SK-N-MC (cell line): Measurements from ENCODE around the gene PIWIL1.

Source experiments
- DNase-seq: peaks from one replicate; pipeline ENCODE4 v3.0.0-alpha.2; 2011; ENCODE audit warnings: low read depth, low spot score
- H3K27ac ChIP-seq: fragments of 200-600 bp; sonication (generic); 2 replicates; pipeline ENCODE4 v1.5.1; 2016; ENCODE audit warnings: mixed run types
- H3K36me3 ChIP-seq: fragments of 200-600 bp; sonication (generic); 2 replicates; pipeline ENCODE4 v1.6.1; 2017; ENCODE audit warnings: antibody characterized with exemption, low read length, mixed read lengths; ENCODE audit not compliant: insufficient read depth
- H3K4me3 ChIP-seq: fragments of 200-600 bp; sonication (generic); 2 replicates; pipeline ENCODE4 v1.5.1; 2016
- H3K9ac ChIP-seq: fragments of 200-600 bp; sonication (generic); 2 replicates; pipeline ENCODE4 v1.8.0; 2017; ENCODE audit warnings: mixed run types, mixed read lengths; ENCODE audit not compliant: insufficient read length
- H3K9me3 ChIP-seq: fragments of 200-600 bp; sonication (generic); 2 replicates; pipeline ENCODE4 v1.6.1; 2017; ENCODE audit warnings: low read depth, mild to moderate bottlenecking, antibody characterized with exemption, low read length, moderate library complexity, mixed read lengths
- EZH2 ChIP-seq: fragments of 200-600 bp; sonication (generic); IDR thresholded peaks from one replicate; pipeline ENCODE4 v1.6.1; 2017; ENCODE audit warnings: antibody characterized with exemption
- FOXP2 ChIP-seq: optimal IDR thresholded peaks from 2 replicates; pipeline ENCODE3; 2011; ENCODE audit warnings: mild to moderate bottlenecking, moderate library complexity; ENCODE audit not compliant: insufficient read depth; ENCODE audit errors: extremely low read length, control extremely low read depth
- POLR2AphosphoS5 ChIP-seq: IDR thresholded peaks from 2 replicates; pipeline ENCODE4 v1.6.1; 2012; ENCODE audit warnings: mild to moderate bottlenecking, low read depth, low read length, borderline replicate concordance

Gene PIWIL1

DNA sequence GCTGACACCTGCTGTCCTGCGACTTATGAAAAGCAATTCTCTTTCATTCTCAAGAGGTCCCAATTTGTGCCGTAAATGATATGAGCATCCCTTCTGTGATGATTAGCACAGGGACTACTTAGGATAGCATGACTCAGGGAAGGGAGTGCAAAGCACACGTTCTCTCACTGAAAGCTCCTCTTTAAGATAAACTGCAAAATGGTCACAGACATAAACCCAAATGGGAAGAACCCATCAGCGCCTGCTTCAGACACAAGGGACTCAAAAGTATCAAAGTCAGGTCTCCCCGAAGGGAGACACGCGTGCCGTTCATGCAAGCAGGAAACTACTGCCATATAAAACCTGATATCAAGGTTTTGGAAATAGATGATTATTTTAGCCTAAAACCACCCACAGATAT lies 33.9 kb upstream of the PIWIL1 start:
- no peak overlapping the region for H3K27ac ChIP-seq
- TF ChIP-seq POLR2AphosphoS5 (no peak), EZH2 (no peak), FOXP2 (no peak)
- no peak overlapping the region for H3K4me3 ChIP-seq
- H3K9me3 ChIP-seq = no peaks in the 10 kb centered on the region
- no peak for DNase-seq
- H3K9ac ChIP-seq = no peak overlapping the region
- H3K36me3 ChIP-seq = no peaks in the 10 kb centered on the region

DNA sequence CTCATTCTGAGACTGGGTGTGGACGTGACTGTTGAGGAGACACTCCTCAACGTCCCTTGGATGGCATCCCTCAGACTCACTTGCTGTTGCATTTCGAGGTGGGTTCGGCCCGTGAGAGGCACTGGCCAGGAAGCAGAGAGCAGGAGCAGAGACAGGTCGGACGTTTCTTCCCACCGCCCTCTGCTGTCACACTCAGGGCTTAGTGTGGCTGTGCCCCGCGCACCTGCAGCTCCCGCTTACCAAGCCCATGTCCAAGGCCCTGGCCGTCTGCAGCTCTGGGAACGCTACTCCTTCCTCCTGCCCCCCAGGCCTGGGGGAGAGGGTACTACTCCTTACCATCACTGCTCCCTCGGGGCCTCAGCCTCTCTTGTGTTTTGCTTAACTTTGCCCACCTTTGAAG lies 29.8 kb upstream of the PIWIL1 start:
- Histone ChIP-seq H3K9ac (no peak overlapping the region), H3K36me3 (no peaks in the 10 kb centered on the region), H3K27ac (no peak overlapping the region), H3K9me3 (no peaks in the 10 kb centered on the region), H3K4me3 (no peak overlapping the region)
- no peak for TF ChIP-seq POLR2AphosphoS5
- TF ChIP-seq EZH2 = no peak
- no peak for TF ChIP-seq FOXP2
- no peak for DNase-seq

DNA sequence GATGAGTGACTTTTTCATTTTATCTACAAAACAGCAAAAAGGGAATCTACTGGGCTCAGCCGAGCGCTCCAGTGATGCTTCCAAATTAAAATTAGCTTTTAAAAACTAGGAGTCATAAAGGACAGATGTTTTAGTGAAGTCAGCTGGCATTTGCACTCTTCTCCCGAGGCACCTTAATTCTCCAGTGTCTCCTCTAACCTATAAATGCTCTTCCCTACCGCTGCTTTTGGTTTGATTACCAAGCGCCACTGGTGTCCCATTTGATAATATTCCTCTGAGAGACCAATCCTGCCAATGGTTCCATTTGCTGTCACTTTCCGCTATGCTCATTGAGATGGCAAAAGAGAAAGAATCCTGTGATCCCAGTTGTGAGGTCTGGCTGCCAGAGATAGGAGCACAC lies 29.3 kb upstream of the PIWIL1 start:
- H3K36me3 ChIP-seq = no peaks in the 10 kb centered on the region
- H3K9ac ChIP-seq = no peak overlapping the region
- TF ChIP-seq EZH2 (no peak), FOXP2 (no peak), POLR2AphosphoS5 (no peak)
- H3K4me3 ChIP-seq = no peak overlapping the region
- DNase-seq = no peak
- H3K9me3 ChIP-seq = no peaks in the 10 kb centered on the region
- H3K27ac ChIP-seq = no peak overlapping the region

DNA sequence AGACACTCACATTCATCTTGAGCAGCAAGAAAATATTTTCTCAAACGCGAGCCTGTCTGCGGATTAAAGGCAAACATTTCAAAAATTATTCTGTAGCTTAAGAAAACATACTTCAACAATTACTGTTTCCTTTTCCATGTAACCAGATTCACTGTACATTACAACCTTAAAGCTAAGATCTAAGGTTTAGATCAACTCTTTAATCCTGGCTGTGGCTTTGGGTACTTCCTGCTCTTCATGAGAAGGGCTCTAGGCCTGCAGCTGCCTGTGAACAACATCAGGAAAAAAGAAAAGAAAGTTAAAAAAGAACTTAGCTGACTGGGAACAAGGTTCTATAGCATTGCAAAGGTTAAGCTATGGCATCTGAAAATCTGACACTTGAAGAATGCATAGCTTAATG lies 21.4 kb upstream of the PIWIL1 start:
- Histone ChIP-seq H3K4me3 (no peak overlapping the region), H3K9me3 (no peaks in the 10 kb centered on the region), H3K9ac (no peak overlapping the region), H3K36me3 (no peaks in the 10 kb centered on the region), H3K27ac (no peak overlapping the region)
- TF ChIP-seq FOXP2 = no peak
- no peak for TF ChIP-seq POLR2AphosphoS5
- no peak for TF ChIP-seq EZH2
- no peak for DNase-seq

DNA sequence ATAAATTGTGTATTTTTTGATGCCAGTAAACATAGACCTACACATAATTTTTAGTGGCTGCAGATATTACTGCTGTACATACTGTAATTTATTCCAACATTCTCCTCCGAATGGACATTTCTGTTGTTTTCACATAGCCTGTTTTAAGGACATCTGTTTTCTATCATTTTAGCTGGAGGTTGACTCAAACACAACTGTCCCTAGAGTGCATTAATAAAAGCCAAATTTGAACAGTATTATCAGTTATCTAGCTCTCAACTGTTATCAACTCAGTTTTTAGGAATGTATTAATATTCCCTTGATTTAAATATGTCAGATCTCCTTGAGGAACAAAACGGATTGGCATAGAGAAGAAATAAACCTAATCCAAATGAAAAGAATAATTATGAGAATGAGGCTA lies 17.2 kb upstream of the PIWIL1 start:
- no peak overlapping the region for H3K27ac ChIP-seq
- no peak overlapping the region for H3K9ac ChIP-seq
- DNase-seq = no peak
- no peak overlapping the region for H3K4me3 ChIP-seq
- H3K9me3 ChIP-seq = no peaks in the 10 kb centered on the region
- TF ChIP-seq EZH2 (no peak), POLR2AphosphoS5 (no peak), FOXP2 (no peak)
- no peaks in the 10 kb centered on the region for H3K36me3 ChIP-seq

DNA sequence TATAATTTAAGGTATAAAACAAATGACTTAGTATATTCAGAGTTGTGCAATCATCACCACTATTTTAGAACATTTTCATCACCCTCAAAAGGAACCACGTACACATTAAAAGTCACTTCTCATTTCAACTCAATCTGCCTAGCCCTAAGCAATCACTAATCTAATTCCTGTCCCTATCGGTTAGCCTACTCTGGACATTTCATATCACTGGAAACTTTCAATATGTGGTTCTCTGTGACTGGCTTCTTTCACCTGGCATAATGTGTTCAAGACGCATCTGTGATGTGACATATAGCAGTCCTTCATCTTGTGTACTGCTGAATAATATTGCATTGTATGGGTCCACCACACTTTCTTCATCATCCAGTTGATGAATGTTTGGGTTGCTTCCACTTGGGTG lies 15.4 kb upstream of the PIWIL1 start:
- Histone ChIP-seq H3K9ac (no peak overlapping the region), H3K27ac (no peak overlapping the region), H3K36me3 (no peaks in the 10 kb centered on the region), H3K4me3 (no peak overlapping the region), H3K9me3 (no peaks in the 10 kb centered on the region)
- TF ChIP-seq POLR2AphosphoS5 (no peak), FOXP2 (no peak)
- no peak for DNase-seq

DNA sequence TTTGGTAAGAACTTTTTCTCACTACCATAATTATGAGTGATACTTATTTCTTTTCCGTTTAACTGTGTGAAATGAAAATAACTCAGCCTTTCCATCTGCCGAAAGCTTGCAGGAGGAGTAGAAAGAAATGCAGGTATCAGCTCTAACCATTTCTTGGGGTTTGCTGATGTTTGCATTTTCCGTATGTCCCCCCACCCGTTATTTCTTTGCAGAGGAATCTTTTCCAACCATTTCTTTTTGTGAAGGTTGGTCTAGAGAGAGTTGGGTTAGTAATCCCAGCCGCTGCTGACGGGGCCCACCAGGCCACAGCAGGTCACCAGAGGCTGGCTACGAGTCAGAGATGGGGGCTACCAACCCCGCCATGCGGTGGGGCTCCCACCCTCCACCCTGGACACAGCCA lies 7.0 kb upstream of the PIWIL1 start:
- Histone ChIP-seq H3K9me3 (no peaks in the 10 kb centered on the region), H3K9ac (no peak overlapping the region), H3K36me3 (no peaks in the 10 kb centered on the region), H3K27ac (no peak overlapping the region), H3K4me3 (no peak overlapping the region)
- TF ChIP-seq POLR2AphosphoS5 = no peak
- TF ChIP-seq FOXP2 = no peak
- TF ChIP-seq EZH2 = no peak
- DNase-seq = no peak

DNA sequence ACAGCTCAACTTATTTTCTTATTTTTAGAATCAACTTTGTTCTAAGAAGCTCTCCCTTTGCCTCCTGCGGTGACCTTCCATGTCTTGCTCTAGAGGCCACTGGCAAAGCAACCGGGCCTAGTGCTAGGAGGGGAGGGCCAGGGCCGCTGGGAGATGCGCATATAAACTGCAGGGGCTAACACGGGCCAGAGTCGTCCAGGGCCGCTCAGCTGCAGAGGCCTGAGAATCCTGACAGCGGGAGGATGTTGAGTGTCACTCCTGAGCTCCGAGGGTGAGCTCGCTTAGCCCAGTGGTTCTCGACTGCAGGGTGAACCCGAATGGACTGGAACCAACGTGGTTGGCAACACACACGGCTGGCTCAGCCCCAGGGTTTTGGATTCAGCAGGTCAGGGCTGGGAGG lies 6.5 kb upstream of the PIWIL1 start:
- Histone ChIP-seq H3K9ac (no peak overlapping the region), H3K4me3 (no peak overlapping the region), H3K36me3 (no peaks in the 10 kb centered on the region), H3K27ac (no peak overlapping the region), H3K9me3 (no peaks in the 10 kb centered on the region)
- DNase-seq = no peak
- TF ChIP-seq FOXP2 = no peak
- TF ChIP-seq EZH2 = no peak
- TF ChIP-seq POLR2AphosphoS5 = no peak

DNA sequence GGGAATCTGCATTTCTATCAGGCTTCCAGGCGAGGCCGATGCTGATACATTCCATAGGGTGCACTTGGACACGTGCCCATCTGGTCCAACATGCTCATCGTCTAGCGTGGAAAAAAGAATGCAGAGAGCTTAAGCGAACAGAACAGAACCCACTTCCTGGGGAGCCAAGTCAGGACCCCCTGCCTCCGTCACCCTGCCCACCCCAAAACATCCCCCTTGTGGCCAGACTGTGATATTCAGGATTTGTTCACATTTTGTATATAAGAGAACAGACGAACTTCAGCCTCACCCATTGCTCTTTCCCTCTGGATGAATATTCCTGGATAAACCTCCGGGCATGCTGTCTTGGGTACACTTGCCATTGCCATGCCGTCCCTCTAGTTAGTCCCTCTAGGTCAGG lies 4.3 kb upstream of the PIWIL1 start:
- no peaks in the 10 kb centered on the region for H3K36me3 ChIP-seq
- no peak overlapping the region for H3K4me3 ChIP-seq
- no peak overlapping the region for H3K27ac ChIP-seq
- TF ChIP-seq FOXP2 (no peak), EZH2 (no peak), POLR2AphosphoS5 (no peak)
- no peaks in the 10 kb centered on the region for H3K9me3 ChIP-seq
- no peak overlapping the region for H3K9ac ChIP-seq
- no peak for DNase-seq
